ENCODE data around the gene SIX3. TPM values are rescaled to one million over a fixed set of nuclear protein-coding genes. Genes with fewer than 3 reads are reported as not detected.
A peak's percentile ranks its signal among the peaks of the same experiment; 100 is the strongest.

The SIX3 gene
- total and polyA plus RNA-seq, 2 donors (not counting 3 experiments of a cell fraction or from before 2014, with no cell fraction given) = not detected

GRCh38 chr2:44954447-44954888 lies 13.0 kb downstream of the SIX3 start:
- Histone ChIP-seq H3K4me2 (ENCODE audit: insufficient read depth, low read length) (no peak overlapping the region), H3K4me1 (ENCODE audit: control insufficient read depth, extremely low read depth, insufficient read depth, low read length) (peaks cover 16% of the 10 kb centered on the region), H4K20me1 (replicated peaks; ENCODE audit: control insufficient read depth, extremely low read depth, insufficient read depth, low read length) (no peaks in the 10 kb centered on the region), H2AFZ (ENCODE audit: low read depth, low read length) (no peak overlapping the region), H3K4me3 (replicated peaks in 1 of 3; ENCODE audit: insufficient read depth in 1 of 3, low read depth in 1 of 3, low read length in 3 of 3) (no peak overlapping the region), H3K9me3 (replicated peaks; ENCODE audit: control insufficient read depth, insufficient read depth, low read length) (no peaks in the 10 kb centered on the region), H3K27ac (ENCODE audit: insufficient read depth, low read depth, low read length) (no peak overlapping the region), H3K79me2 (ENCODE audit: control insufficient read depth, insufficient read depth, low read length) (no peaks in the 10 kb centered on the region), H3K9ac (replicated peaks; ENCODE audit: extremely low read depth, insufficient read depth, low read length) (no peak overlapping the region), H3K9me1 (replicated peaks; ENCODE audit: control insufficient read depth, extremely low read depth, insufficient read depth, low read length) (no peaks in the 10 kb centered on the region), H3K27me3 (ENCODE audit: control insufficient read depth in 2 of 2, insufficient read depth in 2 of 2, low read length in 2 of 2) (peaks cover 57 to 65% of the 10 kb centered on the region in 2 experiments), H3K36me3 (ENCODE audit: control insufficient read depth in 2 of 2, extremely low read depth in 1 of 2, insufficient read depth in 2 of 2, low read length in 2 of 2) (no peaks in the 10 kb centered on the region)
- TF ChIP-seq GATA2 (IDR thresholded peaks at IDR 0.05; ENCODE audit: insufficient read depth, insufficient read length, low read depth, low read length) (no peak), EZH2 (IDR thresholded peaks at IDR 0.05; ENCODE audit: borderline replicate concordance, low read depth, low read length, severe bottlenecking) (no peak), POLR2A (IDR thresholded peaks at IDR 0.05; ENCODE audit: low read depth, low read length) (no peak), MYC (IDR thresholded peaks at IDR 0.05; ENCODE audit: low read depth, low read length) (no peak)
- TF ChIP-seq, protein P1, sequence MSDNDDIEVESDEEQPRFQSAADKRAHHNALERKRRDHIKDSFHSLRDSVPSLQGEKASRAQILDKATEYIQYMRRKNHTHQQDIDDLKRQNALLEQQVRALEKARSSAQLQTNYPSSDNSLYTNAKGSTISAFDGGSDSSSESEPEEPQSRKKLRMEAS (IDR thresholded peaks at IDR 0.05; ENCODE audit: insufficient read depth, insufficient read length) = no peak
- DNase-seq (ENCODE audit: low read depth, low spot score) (no peak), FAIRE-seq (no peak)
- ChIA-PET CTCF (interaction anchor here (0.7 to 6.0 kb wide), 20 partner anchors 10 to 1077 kb away, joined by 3 to 242 read pairs (median 9); partner anchors contain the start of genes CAMKMT and PREPL), POLR2A (no interaction called here)
- no TSS peak for BruUV-seq (replicated peaks)
- intact Hi-C loops (cut with micrococcal nuclease) = loop anchor here (2.0 to 10.0 kb wide), 2 partner anchors 394 to 1080 kb away; no protein-coding TSS in a partner anchor
- dilution Hi-C loops (cut with MboI; ENCODE audit: extremely low pct_ligation_motif_present, low sequenced_read_pairs) = no loop called here

DNA sequence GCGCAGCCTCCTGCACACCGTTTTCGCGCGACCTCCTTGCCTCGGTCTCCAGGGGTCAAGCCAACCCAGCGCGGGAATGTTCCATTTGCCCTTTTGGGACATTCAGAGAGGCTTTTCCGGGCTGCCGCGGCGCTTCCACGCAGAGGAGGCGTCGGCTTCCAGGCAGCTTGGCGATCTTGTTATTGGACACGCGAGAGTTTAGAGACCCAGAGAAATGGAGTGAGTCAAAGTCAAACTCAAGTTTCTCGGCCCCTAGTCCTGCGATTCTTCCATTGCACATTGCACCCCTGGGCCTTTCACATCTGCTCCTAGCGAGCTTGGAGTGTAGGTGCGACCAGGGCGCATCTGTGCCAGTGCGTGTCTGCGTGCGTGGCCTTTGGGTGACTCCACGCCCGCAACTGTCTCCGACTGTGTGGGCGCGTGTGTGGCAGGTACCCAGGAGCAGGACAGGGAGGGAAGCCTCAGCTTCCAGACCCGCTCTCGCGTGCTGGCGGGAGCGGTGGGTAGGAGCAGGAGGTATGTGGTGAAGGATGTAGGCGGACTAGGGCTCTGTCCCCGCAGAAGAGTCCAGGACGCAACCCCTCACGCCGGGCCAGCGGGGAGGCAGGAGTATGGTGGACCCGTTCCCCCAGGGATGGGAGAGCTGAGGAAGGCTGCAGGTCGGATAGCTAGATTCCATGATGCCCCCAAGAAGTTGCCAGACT lies 13.5 kb downstream of the SIX3 start:
- Histone ChIP-seq H3K27me3 (ENCODE audit: control insufficient read depth in 2 of 2, insufficient read depth in 2 of 2, low read length in 2 of 2) (peaks cover 55 to 59% of the 10 kb centered on the region in 2 experiments), H2AFZ (ENCODE audit: low read depth, low read length) (no peak overlapping the region), H3K79me2 (ENCODE audit: control insufficient read depth, insufficient read depth, low read length) (no peaks in the 10 kb centered on the region), H3K4me1 (ENCODE audit: control insufficient read depth, extremely low read depth, insufficient read depth, low read length) (peaks cover 16% of the 10 kb centered on the region), H3K27ac (ENCODE audit: insufficient read depth, low read depth, low read length) (no peak overlapping the region), H3K36me3 (ENCODE audit: control insufficient read depth in 2 of 2, extremely low read depth in 1 of 2, insufficient read depth in 2 of 2, low read length in 2 of 2) (no peaks in the 10 kb centered on the region), H3K9ac (replicated peaks; ENCODE audit: extremely low read depth, insufficient read depth, low read length) (no peak overlapping the region), H3K4me2 (ENCODE audit: insufficient read depth, low read length) (no peak overlapping the region), H3K9me3 (replicated peaks; ENCODE audit: control insufficient read depth, insufficient read depth, low read length) (no peaks in the 10 kb centered on the region), H4K20me1 (replicated peaks; ENCODE audit: control insufficient read depth, extremely low read depth, insufficient read depth, low read length) (no peaks in the 10 kb centered on the region), H3K9me1 (replicated peaks; ENCODE audit: control insufficient read depth, extremely low read depth, insufficient read depth, low read length) (no peaks in the 10 kb centered on the region), H3K4me3 (replicated peaks in 1 of 3; ENCODE audit: insufficient read depth in 1 of 3, low read depth in 1 of 3, low read length in 3 of 3) (no peak overlapping the region)
- BruUV-seq (replicated peaks) = no TSS peak
- ChIA-PET POLR2A (no interaction called here), CTCF (interaction anchor here (0.6 to 6.0 kb wide), 39 partner anchors 8 to 1077 kb away, joined by 3 to 242 read pairs (median 4); partner anchors contain the start of genes CAMKMT and PREPL)
- no peak for DNase-seq (ENCODE audit: low read depth, low spot score)
- TF ChIP-seq EZH2 (IDR thresholded peaks at IDR 0.05; ENCODE audit: borderline replicate concordance, low read depth, low read length, severe bottlenecking) = peak; percentile 98
- TF ChIP-seq, protein P1 (IDR thresholded peaks at IDR 0.05; ENCODE audit: insufficient read depth, insufficient read length) = no peak
- dilution Hi-C loops (cut with MboI; ENCODE audit: extremely low pct_ligation_motif_present, low sequenced_read_pairs) = no loop called here
- intact Hi-C loops (cut with micrococcal nuclease) = loop anchor here (1.0 to 10.0 kb wide), 7 partner anchors 394 to 1080 kb away; no protein-coding TSS in a partner anchor
- FAIRE-seq = no peak
